ENCODE measurements around the gene EIPR1. TPM values are rescaled to one million over a fixed set of nuclear protein-coding genes. Genes with fewer than 3 reads are reported as not detected.

Gene EIPR1
- total RNA-seq, 1 experiment from 2014 or later: 22.8 TPM

DNA sequence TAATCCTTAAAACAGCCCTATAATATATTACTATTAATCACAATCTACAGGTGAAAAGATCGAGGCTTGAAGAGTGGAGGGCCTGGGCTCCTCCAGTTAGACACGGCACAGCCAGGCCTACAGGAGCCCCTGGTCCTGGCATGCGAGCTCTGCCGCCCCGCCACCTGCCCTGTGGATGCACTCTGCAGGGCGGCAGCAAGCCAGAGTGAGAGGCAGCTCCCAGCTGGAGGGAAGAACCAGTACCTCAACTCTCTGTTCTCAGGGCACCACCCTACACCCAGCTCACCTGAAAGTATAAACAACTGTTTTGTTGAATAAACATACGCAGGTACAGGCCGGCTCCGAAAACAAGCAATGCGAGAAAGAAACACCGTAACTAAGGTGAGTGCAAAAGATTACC, 34.6 kb downstream of the EIPR1 start (continued):
- TF ChIP-seq, protein P1, sequence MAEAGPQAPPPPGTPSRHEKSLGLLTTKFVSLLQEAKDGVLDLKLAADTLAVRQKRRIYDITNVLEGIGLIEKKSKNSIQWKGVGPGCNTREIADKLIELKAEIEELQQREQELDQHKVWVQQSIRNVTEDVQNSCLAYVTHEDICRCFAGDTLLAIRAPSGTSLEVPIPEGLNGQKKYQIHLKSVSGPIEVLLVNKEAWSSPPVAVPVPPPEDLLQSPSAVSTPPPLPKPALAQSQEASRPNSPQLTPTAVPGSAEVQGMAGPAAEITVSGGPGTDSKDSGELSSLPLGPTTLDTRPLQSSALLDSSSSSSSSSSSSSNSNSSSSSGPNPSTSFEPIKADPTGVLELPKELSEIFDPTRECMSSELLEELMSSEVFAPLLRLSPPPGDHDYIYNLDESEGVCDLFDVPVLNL (CRISPR knock-in tag; IDR thresholded peaks at IDR 0.05; ENCODE audit: borderline replicate concordance, low read depth): no peak
- no peak for TF ChIP-seq JUN (CRISPR knock-in tag; IDR thresholded peaks at IDR 0.05)

DNA sequence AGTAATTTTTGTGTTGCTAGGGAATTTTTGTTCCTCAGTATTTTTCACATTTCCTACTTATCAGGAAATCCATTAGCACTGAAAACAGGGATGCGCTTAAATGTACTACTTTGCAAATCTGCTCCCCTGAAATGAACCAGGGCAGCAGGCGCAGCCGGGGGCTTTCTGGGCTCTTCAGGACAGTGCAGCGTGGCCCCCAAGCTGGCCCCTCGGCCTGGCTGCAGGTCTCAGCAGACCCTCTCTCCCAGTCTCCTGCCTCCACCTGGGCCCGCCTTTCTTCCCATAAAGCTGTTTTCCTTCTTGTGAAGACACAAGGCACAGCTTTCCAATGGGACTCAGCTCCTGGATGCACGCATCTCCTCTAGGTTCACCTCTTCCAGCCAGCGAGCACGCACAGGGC, 35.3 kb downstream of the EIPR1 start:
- ChIA-PET POLR2A (no interaction called here), CTCF (no interaction called here)
- Mint-ChIP-seq H3K4me3 (no peak overlapping the region), H3K27me3 (ENCODE audit: low read depth) (no peaks in the 10 kb centered on the region), H3K4me1 (no peaks in the 10 kb centered on the region), H3K36me3 (peaks cover 16% of the 10 kb centered on the region), H3K9me3 (peaks cover 3% of the 10 kb centered on the region; the same call in 1 of the 2 replicates), H3K27ac (peak overlapping the region; percentile 18; the same call in 1 of the 2 replicates)
- DNase-seq (ENCODE audit: low spot score) (no peak), ATAC-seq (no peak)
- no peak for TF ChIP-seq TCF7 (CRISPR knock-in tag; IDR thresholded peaks at IDR 0.05; ENCODE audit: low read depth)
- TF ChIP-seq, protein P2, sequence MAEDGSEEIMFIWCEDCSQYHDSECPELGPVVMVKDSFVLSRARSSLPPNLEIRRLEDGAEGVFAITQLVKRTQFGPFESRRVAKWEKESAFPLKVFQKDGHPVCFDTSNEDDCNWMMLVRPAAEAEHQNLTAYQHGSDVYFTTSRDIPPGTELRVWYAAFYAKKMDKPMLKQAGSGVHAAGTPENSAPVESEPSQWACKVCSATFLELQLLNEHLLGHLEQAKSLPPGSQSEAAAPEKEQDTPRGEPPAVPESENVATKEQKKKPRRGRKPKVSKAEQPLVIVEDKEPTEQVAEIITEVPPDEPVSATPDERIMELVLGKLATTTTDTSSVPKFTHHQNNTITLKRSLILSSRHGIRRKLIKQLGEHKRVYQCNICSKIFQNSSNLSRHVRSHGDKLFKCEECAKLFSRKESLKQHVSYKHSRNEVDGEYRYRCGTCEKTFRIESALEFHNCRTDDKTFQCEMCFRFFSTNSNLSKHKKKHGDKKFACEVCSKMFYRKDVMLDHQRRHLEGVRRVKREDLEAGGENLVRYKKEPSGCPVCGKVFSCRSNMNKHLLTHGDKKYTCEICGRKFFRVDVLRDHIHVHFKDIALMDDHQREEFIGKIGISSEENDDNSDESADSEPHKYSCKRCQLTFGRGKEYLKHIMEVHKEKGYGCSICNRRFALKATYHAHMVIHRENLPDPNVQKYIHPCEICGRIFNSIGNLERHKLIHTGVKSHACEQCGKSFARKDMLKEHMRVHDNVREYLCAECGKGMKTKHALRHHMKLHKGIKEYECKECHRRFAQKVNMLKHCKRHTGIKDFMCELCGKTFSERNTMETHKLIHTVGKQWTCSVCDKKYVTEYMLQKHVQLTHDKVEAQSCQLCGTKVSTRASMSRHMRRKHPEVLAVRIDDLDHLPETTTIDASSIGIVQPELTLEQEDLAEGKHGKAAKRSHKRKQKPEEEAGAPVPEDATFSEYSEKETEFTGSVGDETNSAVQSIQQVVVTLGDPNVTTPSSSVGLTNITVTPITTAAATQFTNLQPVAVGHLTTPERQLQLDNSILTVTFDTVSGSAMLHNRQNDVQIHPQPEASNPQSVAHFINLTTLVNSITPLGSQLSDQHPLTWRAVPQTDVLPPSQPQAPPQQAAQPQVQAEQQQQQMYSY (CRISPR knock-in tag; IDR thresholded peaks at IDR 0.05): no peak
- TF ChIP-seq, protein P3, sequence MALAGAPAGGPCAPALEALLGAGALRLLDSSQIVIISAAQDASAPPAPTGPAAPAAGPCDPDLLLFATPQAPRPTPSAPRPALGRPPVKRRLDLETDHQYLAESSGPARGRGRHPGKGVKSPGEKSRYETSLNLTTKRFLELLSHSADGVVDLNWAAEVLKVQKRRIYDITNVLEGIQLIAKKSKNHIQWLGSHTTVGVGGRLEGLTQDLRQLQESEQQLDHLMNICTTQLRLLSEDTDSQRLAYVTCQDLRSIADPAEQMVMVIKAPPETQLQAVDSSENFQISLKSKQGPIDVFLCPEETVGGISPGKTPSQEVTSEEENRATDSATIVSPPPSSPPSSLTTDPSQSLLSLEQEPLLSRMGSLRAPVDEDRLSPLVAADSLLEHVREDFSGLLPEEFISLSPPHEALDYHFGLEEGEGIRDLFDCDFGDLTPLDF (CRISPR knock-in tag; IDR thresholded peaks at IDR 0.05): no peak
- TF ChIP-seq, protein P4, sequence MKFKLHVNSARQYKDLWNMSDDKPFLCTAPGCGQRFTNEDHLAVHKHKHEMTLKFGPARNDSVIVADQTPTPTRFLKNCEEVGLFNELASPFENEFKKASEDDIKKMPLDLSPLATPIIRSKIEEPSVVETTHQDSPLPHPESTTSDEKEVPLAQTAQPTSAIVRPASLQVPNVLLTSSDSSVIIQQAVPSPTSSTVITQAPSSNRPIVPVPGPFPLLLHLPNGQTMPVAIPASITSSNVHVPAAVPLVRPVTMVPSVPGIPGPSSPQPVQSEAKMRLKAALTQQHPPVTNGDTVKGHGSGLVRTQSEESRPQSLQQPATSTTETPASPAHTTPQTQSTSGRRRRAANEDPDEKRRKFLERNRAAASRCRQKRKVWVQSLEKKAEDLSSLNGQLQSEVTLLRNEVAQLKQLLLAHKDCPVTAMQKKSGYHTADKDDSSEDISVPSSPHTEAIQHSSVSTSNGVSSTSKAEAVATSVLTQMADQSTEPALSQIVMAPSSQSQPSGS (CRISPR knock-in tag; IDR thresholded peaks at IDR 0.05; ENCODE audit: borderline replicate concordance, low read depth): no peak
- TF ChIP-seq, protein P5, sequence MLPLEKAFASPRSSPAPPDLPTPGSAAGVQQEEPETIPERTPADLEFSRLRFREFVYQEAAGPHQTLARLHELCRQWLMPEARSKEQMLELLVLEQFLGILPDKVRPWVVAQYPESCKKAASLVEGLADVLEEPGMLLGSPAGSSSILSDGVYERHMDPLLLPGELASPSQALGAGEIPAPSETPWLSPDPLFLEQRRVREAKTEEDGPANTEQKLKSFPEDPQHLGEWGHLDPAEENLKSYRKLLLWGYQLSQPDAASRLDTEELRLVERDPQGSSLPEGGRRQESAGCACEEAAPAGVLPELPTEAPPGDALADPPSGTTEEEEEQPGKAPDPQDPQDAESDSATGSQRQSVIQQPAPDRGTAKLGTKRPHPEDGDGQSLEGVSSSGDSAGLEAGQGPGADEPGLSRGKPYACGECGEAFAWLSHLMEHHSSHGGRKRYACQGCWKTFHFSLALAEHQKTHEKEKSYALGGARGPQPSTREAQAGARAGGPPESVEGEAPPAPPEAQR (CRISPR knock-in tag; IDR thresholded peaks at IDR 0.05): no peak
- TF ChIP-seq GRHL2 (CRISPR knock-in tag; IDR thresholded peaks at IDR 0.05; ENCODE audit: insufficient replicate concordance, severe bottlenecking): no peak
- TF ChIP-seq, protein P6, sequence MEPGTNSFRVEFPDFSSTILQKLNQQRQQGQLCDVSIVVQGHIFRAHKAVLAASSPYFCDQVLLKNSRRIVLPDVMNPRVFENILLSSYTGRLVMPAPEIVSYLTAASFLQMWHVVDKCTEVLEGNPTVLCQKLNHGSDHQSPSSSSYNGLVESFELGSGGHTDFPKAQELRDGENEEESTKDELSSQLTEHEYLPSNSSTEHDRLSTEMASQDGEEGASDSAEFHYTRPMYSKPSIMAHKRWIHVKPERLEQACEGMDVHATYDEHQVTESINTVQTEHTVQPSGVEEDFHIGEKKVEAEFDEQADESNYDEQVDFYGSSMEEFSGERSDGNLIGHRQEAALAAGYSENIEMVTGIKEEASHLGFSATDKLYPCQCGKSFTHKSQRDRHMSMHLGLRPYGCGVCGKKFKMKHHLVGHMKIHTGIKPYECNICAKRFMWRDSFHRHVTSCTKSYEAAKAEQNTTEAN (CRISPR knock-in tag; IDR thresholded peaks at IDR 0.05): no peak
- TF ChIP-seq ZNF416 (CRISPR knock-in tag; IDR thresholded peaks at IDR 0.05): no peak
- TF ChIP-seq ZBTB21 (CRISPR knock-in tag; IDR thresholded peaks at IDR 0.05; ENCODE audit: borderline replicate concordance): no peak
- TF ChIP-seq, protein P7, sequence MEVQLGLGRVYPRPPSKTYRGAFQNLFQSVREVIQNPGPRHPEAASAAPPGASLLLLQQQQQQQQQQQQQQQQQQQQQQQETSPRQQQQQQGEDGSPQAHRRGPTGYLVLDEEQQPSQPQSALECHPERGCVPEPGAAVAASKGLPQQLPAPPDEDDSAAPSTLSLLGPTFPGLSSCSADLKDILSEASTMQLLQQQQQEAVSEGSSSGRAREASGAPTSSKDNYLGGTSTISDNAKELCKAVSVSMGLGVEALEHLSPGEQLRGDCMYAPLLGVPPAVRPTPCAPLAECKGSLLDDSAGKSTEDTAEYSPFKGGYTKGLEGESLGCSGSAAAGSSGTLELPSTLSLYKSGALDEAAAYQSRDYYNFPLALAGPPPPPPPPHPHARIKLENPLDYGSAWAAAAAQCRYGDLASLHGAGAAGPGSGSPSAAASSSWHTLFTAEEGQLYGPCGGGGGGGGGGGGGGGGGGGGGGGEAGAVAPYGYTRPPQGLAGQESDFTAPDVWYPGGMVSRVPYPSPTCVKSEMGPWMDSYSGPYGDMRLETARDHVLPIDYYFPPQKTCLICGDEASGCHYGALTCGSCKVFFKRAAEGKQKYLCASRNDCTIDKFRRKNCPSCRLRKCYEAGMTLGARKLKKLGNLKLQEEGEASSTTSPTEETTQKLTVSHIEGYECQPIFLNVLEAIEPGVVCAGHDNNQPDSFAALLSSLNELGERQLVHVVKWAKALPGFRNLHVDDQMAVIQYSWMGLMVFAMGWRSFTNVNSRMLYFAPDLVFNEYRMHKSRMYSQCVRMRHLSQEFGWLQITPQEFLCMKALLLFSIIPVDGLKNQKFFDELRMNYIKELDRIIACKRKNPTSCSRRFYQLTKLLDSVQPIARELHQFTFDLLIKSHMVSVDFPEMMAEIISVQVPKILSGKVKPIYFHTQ (CRISPR knock-in tag; IDR thresholded peaks at IDR 0.05): no peak
- TF ChIP-seq, protein P8, sequence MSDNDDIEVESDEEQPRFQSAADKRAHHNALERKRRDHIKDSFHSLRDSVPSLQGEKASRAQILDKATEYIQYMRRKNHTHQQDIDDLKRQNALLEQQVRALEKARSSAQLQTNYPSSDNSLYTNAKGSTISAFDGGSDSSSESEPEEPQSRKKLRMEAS (CRISPR knock-in tag; IDR thresholded peaks at IDR 0.05): no peak
- TF ChIP-seq, protein P9, sequence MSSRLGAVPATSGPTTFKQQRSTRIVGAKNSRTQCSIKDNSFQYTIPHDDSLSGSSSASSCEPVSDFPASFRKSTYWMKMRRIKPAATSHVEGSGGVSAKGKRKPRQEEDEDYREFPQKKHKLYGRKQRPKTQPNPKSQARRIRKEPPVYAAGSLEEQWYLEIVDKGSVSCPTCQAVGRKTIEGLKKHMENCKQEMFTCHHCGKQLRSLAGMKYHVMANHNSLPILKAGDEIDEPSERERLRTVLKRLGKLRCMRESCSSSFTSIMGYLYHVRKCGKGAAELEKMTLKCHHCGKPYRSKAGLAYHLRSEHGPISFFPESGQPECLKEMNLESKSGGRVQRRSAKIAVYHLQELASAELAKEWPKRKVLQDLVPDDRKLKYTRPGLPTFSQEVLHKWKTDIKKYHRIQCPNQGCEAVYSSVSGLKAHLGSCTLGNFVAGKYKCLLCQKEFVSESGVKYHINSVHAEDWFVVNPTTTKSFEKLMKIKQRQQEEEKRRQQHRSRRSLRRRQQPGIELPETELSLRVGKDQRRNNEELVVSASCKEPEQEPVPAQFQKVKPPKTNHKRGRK (CRISPR knock-in tag; IDR thresholded peaks at IDR 0.05; ENCODE audit: borderline replicate concordance): no peak
- TF ChIP-seq, protein P10, sequence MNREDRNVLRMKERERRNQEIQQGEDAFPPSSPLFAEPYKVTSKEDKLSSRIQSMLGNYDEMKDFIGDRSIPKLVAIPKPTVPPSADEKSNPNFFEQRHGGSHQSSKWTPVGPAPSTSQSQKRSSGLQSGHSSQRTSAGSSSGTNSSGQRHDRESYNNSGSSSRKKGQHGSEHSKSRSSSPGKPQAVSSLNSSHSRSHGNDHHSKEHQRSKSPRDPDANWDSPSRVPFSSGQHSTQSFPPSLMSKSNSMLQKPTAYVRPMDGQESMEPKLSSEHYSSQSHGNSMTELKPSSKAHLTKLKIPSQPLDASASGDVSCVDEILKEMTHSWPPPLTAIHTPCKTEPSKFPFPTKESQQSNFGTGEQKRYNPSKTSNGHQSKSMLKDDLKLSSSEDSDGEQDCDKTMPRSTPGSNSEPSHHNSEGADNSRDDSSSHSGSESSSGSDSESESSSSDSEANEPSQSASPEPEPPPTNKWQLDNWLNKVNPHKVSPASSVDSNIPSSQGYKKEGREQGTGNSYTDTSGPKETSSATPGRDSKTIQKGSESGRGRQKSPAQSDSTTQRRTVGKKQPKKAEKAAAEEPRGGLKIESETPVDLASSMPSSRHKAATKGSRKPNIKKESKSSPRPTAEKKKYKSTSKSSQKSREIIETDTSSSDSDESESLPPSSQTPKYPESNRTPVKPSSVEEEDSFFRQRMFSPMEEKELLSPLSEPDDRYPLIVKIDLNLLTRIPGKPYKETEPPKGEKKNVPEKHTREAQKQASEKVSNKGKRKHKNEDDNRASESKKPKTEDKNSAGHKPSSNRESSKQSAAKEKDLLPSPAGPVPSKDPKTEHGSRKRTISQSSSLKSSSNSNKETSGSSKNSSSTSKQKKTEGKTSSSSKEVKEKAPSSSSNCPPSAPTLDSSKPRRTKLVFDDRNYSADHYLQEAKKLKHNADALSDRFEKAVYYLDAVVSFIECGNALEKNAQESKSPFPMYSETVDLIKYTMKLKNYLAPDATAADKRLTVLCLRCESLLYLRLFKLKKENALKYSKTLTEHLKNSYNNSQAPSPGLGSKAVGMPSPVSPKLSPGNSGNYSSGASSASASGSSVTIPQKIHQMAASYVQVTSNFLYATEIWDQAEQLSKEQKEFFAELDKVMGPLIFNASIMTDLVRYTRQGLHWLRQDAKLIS (CRISPR knock-in tag; IDR thresholded peaks at IDR 0.05; ENCODE audit: borderline replicate concordance): no peak
